GM19452 (cell line): ENCODE measurements around the gene ADIPOR2.
"Not testable (repeated sequence)": the region's sequence is repeated elsewhere in the genome, so short reads cannot be mapped to it uniquely, and the experiment has no call there.

Experiments
- ATAC-seq: cut with Tn5 transposase; IDR thresholded peaks from one replicate; pipeline ENCODE4 v1.9.1; 2021; ENCODE audit not compliant: unreplicated experiment

ADIPOR2 gene

DNA sequence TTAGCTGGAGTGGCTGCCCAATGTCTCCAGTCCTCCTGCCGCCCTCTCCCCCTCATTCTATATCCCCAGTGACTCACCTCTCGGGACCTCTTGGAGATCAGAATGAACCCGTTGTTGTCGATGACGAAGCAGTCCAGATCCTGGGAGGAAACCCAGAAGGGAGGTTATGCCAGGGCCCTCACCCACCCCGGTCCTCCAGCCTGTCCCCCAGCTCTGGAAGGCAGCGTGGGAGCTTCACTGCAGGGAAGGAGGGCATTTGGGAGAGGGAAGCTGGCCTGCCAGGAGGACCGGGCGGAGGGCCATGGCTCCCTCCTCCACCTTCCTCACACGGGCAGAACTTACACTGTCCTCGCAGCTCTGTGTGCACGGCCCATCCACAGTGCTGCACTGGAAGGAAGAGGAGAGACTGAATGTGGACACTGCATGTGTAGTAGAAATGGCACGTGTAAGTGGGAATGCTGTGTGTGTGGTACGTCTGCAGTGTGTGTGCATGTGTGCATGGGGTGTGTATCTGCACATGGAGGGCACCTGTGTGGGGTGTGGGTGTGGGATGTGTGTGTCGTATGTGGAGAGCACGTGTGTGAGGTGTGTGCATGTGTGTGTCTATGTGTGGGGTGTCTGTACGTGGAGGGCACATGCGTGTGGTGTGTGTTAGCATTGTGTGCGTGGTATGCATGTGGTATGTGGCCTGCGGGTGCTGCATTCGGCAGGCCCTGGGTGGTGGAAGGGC, 119.5 kb downstream of the ADIPOR2 start:
- no peak for ATAC-seq

DNA sequence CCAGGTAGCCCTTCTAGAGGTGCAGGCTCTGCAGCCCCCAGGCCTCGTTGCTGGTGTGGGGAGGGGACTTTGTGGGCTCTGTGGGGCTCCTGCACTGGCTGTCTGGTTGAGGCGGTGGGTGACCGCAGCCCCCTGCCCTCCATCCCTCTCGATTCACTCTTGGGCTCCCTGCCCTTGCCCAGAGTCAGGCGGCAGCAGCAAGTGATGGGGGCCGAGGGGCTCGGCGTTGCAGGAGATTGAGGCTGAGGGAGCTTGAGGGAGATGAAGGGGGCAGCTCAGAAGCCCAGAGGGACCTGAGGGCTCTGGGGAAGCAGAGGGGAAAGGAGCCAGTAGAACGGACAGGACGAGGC, 120.0 kb downstream of the ADIPOR2 start:
- no peak for ATAC-seq

DNA sequence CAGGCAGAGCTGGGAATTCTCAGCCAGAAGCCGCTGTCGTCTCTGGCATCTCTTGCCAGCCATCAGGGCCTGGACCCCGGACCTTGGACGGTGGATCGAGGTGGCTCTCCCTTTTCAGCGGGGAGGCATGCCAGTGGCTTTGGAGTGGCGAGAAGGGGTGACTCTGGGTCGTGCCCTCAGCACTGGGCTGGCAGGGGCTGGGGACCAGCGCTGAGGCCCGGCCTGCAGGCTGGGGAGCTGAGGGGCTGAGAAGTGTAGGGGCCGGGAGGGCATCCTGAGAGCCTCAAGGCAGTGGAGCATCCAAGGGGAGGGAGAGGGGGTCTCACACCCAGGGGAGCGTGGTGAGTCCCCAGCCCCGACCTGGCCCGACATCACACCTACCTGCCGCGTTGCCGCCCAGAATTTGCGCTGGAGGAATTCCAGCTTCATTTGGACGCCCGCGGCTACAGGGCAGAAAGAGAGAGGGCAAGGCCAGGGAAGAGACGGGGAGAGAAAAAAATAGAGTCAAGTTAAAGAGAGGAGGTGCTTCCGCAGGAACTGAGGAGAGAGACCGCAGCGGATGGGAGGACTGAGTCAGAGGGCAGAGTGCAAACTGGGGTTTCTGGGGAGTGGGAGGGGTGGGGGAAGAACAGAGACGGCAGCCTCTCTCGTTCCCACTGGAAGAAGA, 120.5 kb downstream of the ADIPOR2 start:
- ATAC-seq: no peak

DNA sequence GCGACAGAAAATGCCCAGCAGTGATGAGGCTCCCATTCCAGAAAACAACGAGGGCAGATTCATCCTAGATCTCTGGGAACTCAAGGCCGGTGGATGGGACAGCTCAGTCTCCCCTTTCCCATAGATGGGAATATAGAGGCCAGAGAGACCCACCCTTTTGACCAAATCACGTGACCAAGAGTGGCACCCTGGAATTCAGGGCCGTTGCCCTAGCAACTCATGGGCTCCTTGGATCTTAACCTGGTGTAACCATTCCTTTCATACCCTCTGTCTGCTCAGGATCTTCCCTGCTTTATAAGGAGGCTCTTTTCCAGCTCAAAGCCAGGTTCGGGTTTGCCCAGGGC, 121.0 kb downstream of the ADIPOR2 start:
- no peak for ATAC-seq

DNA sequence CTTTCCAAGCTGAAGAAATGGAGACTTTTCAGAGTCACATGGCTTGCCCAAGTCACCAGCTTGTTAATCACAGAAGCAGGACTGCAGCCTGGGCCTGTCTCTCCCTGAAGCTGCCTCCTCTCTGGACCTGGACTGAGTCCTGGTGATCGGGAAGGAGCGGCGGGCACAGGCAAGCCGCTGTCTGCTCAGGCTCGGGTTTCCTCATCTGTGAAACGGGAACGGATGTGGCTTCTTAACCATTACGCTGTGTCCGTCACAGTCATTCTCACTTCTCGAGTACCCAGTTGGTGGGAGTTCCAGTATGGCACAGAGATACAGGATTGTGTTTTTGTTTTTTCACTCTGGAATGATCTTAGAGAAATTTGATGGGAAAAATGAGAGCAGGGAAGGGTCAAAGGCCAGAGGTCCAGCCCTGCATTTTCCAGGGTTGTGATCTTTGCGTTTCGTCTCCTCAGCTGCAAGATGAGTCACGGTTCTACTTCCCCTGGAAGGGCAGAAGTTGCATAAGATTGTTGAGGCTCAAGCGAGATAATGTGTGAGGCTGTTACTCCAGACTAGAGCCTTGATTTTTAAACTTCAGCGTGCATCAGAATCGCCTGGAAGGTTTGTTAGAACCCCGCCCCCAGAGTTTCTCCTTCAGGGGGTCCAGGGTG, 121.9 kb downstream of the ADIPOR2 start:
- no peak for ATAC-seq

DNA sequence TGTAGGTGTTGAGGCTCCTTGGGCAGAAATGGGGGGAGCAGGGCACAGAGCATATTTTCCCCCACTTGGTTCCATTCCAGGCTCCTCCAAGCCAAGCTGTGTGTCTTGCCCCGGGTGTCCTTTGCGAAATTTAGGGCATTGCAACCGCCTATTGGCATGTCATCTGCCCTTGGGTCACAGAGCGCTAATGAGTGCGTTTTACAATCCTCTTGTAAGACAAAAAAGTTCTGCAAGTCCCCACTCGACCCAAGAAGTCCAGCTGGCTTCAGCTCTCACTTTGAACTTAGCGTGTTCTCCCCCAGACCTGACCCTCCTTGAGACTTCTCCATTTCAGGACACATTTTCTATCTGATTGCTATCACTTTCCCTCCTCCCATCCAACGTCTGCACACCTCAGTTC, 123.4 kb downstream of the ADIPOR2 start:
- ATAC-seq: no peak

DNA sequence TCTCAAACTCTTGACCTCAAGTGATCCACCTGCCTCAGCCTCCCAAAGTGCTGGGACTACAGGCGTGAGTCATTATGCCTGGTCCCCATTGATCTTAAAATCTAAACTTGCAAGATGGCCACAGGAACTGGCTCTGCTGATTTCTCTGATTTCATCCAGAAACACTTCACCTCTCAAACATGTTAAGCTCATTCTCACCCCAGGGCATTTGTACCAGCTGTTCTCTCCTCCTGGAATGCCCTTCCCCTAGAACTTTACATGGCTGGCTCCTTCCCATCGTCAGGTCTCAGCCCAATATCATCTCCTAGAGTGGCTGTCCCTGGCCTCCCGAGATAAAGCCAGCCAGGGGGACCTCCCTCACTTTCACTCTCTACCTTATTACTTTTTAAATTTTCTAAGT, 124.2 kb downstream of the ADIPOR2 start:
- ATAC-seq: no peak

DNA sequence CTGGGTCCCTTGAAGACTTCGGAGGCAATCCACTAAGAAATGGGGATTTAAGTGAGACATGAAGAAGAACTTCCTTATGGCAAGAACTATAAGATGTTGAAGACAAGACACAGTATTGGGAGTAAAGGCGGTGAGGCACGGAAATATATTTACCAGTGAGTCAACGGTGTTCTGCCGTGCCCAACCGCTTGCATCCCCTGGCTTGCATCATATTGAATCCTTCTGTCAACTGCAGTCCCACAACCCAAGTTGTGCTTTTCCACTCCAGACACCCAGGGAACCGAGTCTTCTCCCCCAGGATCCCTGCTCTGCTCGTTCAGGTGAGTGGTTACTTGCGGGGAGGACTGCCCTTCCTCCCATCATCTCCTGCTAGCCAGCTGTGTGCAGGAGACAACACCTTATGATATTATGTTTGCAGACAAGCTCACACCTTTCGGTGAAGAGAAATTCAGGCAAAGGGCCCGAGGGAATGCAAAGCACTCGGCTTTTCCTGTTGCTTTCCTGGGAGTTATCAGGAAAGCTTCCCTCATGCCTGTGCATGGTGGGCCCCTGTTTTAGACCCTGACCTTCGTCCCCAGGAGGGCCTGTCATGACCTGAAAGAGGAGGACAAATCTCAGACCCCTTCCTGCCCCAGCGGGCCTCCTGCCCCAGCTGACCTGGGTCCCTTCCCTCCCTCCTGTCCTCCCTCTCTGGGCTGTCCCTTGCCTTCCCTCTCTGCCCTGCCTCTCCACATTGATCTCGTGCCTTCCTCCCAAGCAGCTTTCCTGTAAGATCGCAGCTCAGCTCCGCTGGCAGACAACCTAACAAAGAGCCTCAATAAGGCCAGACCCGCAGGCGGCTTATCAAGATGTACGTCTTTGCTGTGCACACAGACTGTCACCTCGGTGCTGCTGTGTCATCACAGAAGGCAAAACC, 125.2 kb downstream of the ADIPOR2 start:
- ATAC-seq: no peak

DNA sequence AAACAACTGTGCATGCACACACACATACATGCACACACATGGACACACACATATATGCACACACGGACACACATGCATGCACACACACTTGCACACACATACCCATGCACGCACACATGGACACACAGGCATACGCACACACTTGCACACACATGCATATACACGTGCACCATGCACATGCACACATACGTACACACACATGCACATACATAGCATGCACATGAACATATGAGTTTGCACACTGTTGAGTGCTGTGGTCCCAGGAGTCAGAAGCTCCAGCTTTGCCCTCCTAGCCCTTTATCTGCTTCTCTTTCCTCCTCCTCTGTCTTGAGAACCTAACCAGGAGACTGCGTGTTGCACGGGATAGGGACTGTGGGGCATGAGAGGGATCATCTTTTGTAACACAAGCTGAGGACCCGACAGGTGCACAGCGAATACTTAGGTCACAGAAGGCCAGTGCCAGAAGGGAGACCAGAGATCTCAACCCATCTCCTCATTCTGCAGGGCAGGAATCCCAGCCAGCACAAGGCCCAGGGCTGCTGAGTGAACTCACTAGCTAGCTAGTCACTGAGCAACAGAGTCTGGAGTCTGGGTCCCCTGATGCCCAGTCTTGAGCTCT, 126.0 kb downstream of the ADIPOR2 start:
- no peak for ATAC-seq

DNA sequence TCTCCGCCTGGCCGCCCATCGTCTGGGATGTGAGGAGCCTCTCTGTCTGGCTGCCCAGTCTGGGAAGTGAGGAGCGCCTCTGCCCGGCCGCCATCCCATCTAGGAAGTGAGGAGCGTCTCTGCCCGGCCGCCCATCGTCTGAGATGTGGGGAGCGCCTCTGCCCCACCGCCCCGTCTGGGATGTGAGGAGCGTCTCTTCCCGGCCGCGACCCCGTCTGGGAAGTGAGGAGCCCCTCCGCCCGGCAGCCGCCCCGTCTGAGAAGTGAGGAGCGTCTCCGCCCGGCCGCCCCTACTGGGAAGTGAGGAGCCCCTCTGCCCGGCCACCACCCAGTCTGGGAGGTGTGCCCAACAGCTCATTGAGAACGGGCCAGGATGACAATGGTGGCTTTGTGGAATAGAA, 127.1 kb downstream of the ADIPOR2 start:
- ATAC-seq: not testable (repeated sequence)

DNA sequence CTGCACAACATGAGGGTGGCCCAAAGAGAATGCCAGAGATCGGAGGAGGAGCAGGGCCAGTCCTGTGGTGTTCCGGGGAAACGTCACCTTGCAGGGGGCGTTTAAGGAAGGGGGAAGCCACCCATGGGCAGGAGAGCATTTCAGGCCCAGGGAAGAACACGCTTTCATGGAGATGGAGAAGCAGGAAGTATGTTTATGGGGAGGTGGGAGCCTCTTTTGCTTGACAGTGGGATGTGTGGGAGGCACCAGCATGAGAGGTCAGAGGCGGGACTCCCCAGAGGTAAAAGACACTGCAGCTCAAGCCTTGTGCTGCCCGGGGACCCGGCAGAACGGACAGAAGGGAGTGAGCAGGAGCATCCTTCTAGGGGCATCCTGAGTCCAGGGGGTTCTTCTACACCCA, 128.2 kb downstream of the ADIPOR2 start:
- no peak for ATAC-seq

DNA sequence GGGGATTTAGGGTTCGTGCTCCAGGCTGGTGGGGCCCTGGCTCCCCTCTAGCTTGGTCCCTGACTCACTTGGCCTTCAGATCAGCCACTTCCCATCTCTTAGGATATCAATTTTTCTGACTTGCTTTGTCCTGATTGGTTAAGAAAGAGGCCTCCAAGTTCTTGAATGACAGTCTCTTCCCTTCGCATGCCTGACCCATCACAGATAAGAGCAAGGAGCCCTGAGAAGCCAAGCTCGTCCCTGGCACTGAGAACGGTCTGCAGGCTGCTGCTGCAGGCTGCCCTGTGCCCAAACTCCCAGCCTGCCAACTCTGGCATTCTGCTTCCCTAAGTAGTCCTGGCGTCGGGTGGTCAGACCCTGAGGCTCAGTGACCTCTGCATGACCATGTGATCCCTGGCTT, 128.7 kb downstream of the ADIPOR2 start:
- no peak for ATAC-seq

DNA sequence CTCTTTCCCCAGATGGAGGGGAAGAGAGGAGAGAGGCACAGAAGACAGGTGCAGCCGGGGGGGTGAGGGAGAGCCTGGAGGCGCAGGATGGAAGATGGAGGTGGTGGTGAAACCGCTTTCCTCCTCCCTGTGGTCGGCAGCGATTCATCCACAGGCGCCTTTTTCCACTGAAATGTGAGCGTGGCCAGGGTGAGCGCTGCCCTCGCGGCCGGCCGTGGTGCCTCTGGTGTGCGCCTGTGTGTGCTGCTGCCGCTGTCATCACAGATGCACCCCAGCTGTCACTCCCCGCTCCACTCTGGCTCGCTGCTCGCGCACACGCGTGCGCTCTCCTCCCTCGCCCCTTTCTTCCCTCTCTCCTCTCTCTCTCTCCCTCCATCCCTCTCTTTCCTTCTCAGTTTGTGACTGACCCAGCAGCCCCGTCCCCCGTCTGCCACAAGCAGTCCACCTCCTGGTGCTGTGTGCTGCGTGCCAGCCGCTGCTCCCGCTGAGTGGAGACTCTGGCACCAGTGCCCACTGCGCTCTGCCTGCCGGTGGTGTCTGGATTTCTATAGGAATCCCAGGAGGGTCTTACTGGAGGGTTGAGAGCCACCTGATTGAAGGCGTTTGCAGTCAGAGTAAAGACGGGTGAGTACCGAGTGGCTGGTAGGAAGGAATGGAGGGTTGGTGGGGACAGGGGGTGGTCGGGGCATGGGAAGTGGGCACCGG, 129.5 kb downstream of the ADIPOR2 start, which contains the start of gene LRTM2:
LRTM2 (plus strand) TSS at position 375 of the 705 bp plus-strand sequence. CDS start 7,584 bp downstream, outside the sequence.
- ATAC-seq: no peak

DNA sequence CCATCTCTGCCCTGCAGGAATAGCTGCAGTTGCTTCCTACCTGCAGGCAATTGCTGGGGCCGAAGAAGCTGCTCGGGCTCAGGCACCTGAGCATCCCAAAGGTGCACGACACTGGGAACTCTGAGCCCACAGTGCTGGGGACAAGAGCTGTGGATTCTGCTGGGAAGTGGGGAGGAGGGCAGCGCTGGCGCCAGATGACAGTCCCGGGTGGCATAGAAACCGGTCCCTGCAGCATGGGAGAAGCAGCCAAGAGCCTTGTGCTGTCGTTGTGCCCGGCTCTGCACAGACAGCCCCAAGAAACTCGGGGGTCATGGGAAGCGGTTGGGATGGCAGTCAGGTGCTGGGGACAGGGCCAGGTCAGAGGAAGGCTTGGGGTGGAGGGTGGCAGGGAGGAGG, 130.0 kb downstream of the ADIPOR2 start:
- ATAC-seq: no peak

DNA sequence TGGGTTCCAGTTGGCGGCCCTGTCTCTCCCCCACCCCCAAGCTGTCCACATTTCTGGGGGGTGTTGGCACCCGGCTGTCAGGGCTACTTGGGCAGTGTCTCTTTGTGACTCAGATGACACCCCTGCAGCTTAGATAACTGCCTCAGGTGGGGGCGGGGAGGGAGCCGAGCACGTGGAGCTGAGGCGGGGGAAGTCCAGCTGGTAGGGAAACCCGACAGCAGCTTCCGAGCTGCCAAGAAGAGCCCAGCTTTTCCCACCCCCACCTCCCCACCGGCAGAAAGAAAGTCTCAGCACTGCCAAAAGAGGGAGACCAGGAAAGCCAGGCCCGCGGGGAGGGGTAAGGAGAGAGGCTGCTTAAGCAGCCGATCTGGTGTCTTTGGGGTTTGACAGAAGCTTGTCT, 130.9 kb downstream of the ADIPOR2 start:
- ATAC-seq: no peak

DNA sequence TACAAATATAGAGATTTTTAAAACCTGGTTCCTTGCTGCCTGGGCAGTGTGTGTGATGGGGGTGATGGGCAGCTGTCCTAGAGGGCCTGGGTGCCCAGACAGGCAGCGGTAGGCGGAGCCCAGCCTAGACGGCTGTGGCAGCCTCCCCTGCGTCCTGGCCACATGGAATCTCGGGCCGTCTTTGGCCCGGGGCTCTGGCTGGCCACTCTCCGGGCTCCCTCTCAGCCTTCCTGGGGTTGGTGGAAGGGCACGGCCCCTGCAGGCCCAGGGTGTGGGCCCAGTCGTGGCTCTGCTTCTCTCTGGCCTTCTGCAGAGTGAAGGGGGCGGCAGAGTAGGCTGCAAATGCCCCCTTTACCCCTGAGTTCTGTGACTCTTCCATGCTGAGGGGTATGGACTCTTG, 131.8 kb downstream of the ADIPOR2 start:
- ATAC-seq: no peak

DNA sequence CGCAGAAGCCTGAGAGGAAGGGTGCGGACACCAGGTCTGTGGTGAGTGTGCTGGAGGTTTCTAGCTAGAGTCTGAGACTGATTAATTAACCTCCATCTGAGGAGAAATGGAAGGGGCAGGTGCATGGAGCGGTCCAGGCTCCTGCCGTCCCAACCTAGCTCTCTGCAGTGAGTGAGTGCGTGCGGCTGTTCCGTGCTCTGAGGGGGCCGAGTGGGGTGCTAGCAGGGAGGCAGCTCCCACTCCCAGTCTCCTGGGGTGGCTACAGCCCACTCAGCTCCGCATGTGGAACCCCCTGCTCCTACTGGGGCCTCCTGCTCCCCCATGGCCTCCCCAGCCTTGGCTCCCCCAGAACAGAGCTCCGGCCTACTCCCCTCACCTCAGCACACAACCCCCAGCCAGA, 132.4 kb downstream of the ADIPOR2 start:
- no peak for ATAC-seq

DNA sequence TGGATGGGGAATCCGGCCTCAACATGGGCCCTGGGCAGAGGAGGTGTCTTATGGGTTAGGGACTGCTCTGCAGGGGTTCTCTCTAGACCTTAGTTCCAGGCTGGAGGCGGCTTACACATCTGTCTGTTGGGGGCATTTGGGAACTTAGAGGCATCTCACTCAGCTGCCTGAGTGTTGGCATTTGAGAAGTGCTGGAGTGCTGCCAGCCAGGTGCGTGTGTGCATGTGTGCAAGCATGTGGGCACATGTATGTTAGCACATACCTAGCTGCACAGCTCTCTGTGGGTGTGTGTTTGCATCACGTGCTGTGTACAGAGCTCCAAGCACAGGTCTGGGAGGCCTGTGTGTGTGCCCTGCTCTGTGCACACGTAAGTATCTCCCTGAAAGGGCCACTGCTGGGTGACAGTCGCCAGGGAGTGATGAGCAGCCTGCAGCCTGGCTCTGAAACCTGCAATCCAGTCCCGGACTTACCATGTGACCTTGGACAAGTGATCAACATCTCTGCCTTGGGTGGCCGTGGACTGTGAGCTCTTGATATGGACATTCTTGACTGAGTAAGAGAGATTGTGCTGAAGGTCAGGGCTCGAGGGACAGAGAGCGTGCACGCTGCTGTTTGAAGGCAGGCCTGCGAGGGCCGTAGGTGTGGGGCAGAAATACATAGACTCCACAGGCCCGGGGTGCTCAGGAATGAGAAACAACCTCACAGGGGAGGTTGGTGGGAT, 134.7 kb downstream of the ADIPOR2 start:
- ATAC-seq: no peak

DNA sequence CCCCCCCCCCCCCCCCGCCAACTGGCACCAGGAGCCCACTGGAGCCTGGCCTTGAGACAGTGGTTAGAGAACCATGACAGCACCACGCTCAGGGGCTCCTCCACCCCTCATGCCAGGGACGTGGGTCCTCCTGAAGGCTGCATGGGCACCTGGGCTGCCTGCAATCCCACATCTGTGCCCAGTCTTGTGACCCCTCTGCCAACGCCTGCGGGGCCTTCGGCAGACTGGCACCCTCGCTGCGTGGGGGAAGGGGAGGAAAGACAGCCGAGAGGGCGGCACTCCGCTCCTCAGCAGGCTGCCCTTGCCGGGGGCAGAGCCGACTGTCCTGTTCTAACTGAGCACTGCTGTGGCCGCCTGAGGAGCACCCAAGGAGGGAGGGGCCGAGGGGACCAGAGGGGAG, 135.5 kb downstream of the ADIPOR2 start:
- no peak for ATAC-seq
